Coronary artery (tissue), 2 donors: ENCODE results near the gene HES6.

Experiments used
- DNase-seq: peaks from one replicate; pipeline ENCODE4 v3.0.0-alpha.2; 2017; ENCODE audit warnings: low spot score
- H3K27ac ChIP-seq, 2 donors: fragments of 200-600 bp; sonication (generic); one replicate each; pipeline ENCODE4 v1.5.1; 2016 to 2019
- H3K4me3 ChIP-seq: fragments of 200-600 bp; sonication (generic); 2 replicates; pipeline ENCODE4 v1.5.1; 2016; ENCODE audit warnings: mild to moderate bottlenecking, moderate library complexity
- TF ChIP-seq, protein P1 (sequence below): fragments of 200-600 bp; sonication (generic); IDR thresholded peaks from one replicate; pipeline ENCODE4 v1.5.1; 2019; ENCODE audit warnings: antibody characterized with exemption

HES6 gene

DNA sequence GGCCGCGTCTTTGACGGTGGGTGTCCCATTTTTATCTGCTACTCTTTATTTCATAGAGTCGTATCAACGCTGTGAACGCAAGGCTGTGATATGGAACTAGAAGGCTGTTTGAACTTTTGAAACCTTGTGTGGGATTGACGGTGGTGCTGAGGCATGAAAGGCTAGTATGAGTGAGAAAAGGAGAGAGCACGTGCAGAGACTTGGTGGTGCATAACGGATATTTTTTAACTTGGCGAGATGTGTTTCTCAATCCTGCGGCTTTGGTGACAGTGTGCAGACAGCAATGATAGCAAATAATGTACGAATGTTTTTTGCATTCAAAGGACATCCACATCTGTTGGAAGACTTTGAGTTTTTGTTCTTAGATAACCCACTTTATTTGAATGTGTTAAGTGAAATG is 6.2 kb downstream of the HES6 start:
- Histone ChIP-seq H3K27ac (no peak overlapping the region), H3K4me3 (no peak overlapping the region)
- no peak for DNase-seq
- TF ChIP-seq, protein P1, sequence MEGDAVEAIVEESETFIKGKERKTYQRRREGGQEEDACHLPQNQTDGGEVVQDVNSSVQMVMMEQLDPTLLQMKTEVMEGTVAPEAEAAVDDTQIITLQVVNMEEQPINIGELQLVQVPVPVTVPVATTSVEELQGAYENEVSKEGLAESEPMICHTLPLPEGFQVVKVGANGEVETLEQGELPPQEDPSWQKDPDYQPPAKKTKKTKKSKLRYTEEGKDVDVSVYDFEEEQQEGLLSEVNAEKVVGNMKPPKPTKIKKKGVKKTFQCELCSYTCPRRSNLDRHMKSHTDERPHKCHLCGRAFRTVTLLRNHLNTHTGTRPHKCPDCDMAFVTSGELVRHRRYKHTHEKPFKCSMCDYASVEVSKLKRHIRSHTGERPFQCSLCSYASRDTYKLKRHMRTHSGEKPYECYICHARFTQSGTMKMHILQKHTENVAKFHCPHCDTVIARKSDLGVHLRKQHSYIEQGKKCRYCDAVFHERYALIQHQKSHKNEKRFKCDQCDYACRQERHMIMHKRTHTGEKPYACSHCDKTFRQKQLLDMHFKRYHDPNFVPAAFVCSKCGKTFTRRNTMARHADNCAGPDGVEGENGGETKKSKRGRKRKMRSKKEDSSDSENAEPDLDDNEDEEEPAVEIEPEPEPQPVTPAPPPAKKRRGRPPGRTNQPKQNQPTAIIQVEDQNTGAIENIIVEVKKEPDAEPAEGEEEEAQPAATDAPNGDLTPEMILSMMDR: no peak

DNA sequence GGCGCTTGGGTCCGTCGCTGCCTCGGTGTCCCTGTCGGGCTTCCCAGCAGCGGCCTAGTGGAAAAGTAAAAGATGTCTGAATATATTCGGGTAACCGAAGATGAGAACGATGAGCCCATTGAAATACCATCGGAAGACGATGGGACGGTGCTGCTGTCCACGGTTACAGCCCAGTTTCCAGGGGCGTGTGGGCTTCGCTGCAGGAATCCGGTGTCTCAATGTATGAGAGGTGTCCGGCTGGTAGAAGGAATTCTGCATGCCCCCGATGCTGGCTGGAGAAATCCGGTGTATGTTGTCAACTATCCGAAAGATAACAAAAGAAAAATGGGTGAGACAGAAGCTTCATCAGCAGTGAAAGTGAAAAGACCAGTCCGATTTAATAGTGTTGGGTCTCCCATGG is 8.0 kb downstream of the HES6 start:
- no peak for DNase-seq
- TF ChIP-seq, protein P1: no peak
- Histone ChIP-seq H3K27ac (no peak overlapping the region), H3K4me3 (peak overlapping the region; percentile 72)

DNA sequence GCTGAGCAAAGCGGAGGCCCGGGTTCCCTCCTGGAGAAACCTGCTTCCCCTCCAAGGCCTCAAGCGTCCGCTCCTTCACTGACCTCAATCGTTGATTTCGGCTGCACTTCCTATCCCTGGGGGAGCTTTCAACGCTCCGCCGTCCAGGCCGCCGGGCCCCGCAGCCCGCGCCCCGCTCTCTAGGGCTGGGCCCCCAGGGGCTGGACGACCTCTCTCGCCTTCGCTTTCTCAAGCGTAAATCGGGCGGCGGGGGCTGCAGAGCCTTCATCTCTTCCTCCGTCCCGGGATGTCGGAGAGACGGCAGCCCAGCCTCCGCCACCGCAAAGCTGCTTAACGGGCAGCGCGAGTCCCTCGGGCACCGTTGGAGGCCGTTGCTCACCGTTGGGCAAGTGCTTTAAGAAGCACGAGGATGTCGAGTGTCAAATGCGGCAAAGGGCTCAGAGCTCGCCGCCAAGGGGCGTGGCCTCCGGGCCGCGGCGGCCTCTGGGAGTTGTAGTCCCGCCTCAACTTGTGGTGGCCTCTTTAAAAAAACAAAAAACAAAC is 8.5 kb downstream of the HES6 start:
- Histone ChIP-seq H3K4me3 (peak overlapping the region; percentile 72), H3K27ac (no peak overlapping the region)
- TF ChIP-seq, protein P1: no peak
- DNase-seq: peak; percentile 86

DNA sequence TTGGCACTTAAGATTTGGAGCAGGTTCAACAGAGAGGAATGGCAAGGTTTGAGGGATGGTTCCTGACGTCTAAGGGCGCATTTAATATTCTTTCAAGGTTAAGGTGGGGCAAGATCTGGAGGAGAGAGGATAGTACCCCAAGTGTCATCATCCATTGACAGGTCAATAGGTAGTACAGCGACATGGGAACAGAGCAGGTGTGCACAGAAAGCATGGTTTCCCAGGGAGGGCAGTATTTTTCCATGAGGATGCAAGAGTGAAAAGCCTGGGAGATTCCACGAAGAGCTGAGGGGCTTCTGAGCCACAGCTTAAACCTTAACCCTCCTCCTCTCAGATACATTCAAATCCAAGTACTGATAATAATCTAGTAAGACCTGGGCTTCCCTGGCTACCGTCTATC is 9.1 kb downstream of the HES6 start:
- DNase-seq: no peak
- peak overlapping the region; percentile 72 for H3K4me3 ChIP-seq
- TF ChIP-seq, protein P1: no peak
- H3K27ac ChIP-seq: no peak overlapping the region

DNA sequence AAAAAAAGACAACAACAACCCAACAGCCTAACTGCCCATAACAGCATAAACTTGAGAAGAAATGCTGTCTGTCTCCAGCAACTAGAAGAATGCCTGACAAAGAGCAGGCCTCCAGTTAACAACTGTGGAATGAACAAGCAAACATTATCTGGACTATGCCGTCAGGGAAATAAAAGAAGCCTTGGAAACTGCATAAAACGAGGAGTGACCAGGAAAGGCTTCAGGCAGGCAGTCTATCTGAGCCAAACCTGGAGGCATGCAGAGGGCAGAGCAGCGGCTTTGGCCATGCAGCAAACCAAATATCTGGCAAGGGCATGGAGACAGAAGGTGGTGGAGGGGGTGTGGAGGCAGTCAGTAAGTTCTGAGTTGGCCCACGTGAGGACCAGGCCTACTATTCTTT is 11.1 kb downstream of the HES6 start:
- DNase-seq: no peak
- TF ChIP-seq, protein P1: no peak
- Histone ChIP-seq H3K4me3 (no peak overlapping the region), H3K27ac (peak overlapping the region in 1 of 2 donors; percentile 18)

DNA sequence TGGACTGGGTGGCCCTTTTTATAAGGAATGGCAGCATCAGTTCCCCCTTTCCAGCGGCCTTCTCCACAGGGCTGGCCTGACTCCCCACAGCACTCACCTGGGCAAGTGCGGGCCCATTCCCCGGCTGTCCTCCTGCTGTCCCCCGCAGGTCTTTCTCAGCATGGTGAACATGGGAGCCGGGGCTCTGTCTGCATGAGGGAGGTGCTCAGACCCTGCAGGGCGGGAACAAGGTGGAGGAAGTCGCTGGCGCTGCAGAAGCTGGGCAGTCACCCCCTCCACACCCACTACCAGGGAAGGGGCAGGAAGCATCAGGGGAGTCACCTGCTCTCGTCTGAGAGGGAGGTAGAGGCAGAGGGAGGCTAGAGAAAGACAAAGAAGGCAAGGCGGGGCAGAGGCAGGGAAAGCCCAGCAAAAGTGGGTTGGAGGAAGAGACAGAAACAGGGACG is 12.2 kb downstream of the HES6 start:
- Histone ChIP-seq H3K4me3 (no peak overlapping the region), H3K27ac (no peak overlapping the region)
- TF ChIP-seq, protein P1: no peak
- no peak for DNase-seq

DNA sequence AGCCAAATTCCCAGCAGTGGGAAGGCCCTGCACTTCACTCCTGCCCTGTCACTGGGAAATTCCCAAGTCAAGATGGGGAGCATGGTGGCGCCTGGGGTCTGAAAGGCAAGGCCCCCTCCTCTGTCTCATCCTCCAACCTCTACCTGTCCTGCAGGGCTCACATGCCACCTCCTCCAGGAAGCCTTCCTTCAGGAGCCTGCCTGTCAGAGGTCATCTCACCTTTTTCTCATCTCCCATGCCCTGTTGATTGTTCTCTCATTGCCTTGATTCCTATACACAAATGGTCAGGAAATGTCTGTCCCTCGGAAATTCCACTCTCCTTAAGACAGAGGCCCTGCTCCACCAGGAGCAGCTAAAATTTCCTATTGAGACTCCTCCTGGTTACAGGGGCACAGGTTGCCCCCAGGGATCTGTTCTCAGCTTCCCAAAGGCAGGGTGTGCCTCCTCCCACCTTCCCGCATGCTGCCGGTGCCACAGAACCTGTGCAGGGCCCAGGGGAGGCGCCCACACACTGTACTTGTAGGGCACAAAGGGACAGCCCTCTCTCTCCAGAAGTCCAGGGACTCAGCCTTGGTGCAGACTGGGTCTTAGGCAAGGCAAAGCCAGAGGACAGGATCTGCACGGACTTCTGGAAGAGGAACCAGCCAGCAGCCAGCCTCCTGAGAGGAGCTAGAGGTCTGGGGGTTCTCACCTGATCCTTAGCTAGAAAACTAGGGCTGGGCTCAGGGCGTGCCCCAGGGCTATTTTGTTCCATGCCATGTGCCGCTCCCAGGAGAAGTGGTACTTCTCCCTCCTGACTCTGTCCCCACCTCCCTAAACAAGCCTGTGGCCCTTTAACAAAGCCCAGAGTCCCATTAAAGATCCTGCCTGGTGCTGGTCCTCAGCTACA is 12.9 kb downstream of the HES6 start:
- Histone ChIP-seq H3K4me3 (no peak overlapping the region), H3K27ac (no peak overlapping the region)
- DNase-seq: no peak
- TF ChIP-seq, protein P1: no peak
